Stimulated activated CD8-positive, alpha-beta memory T cell treated with anti-CD3 and anti-CD28 coated beads, Interleukin-4, amount 100 ng/mL, for 24 hours (primary cell): ENCODE results near the gene ACOT13.
A peak's percentile ranks its signal among the peaks of the same experiment; 100 is the strongest.
"Not testable (repeated sequence)": the region's sequence is repeated elsewhere in the genome, so short reads cannot be mapped to it uniquely, and the experiment has no call there.

Experiments used
- DNase-seq: peaks from one replicate; pipeline ENCODE4 v3.0.0-alpha.2; 2020; ENCODE audit warnings: low read depth

The ACOT13 gene

GRCh38 chr6:24662236-24662635 lies 4.6 kb upstream of the ACOT13 start:
- DNase-seq, result no peak

- no peak for DNase-seq
Observed at GRCh38 chr6:24663189-24663588, 3.7 kb upstream of the ACOT13 start.

GRCh38 chr6:24664046-24664987 lies 2.6 kb upstream of the ACOT13 start:
- DNase-seq, result no peak

GRCh38 chr6:24666097-24666640 lies 708 bp upstream of the ACOT13 start:
- peak; percentile 19 for DNase-seq

GRCh38 chr6:24667378-24667803 lies 514 bp downstream of the ACOT13 start:
- DNase-seq, result no peak

- DNase-seq, result not testable (repeated sequence)
Observed at GRCh38 chr6:24668066-24668996, 1.5 kb downstream of the ACOT13 start.

- DNase-seq, result no peak
Observed at GRCh38 chr6:24668997-24669361, 2.1 kb downstream of the ACOT13 start.

- not testable (repeated sequence) for DNase-seq
Observed at GRCh38 chr6:24670492-24670891, 3.6 kb downstream of the ACOT13 start.

- DNase-seq, result not testable (repeated sequence)
Observed at GRCh38 chr6:24671077-24671476, 4.2 kb downstream of the ACOT13 start.

- no peak for DNase-seq
Observed at GRCh38 chr6:24672620-24673182, 5.8 kb downstream of the ACOT13 start.

- no peak for DNase-seq
Observed at GRCh38 chr6:24673625-24674024, 6.7 kb downstream of the ACOT13 start.

- not testable (repeated sequence) for DNase-seq
Observed at GRCh38 chr6:24678792-24679352, 12.0 kb downstream of the ACOT13 start.

- DNase-seq, result no peak
Observed at GRCh38 chr6:24680582-24680981, 13.7 kb downstream of the ACOT13 start.

GRCh38 chr6:24683297-24684296 lies 16.7 kb downstream of the ACOT13 start:
- DNase-seq, result no peak

GRCh38 chr6:24686408-24686807 lies 19.5 kb downstream of the ACOT13 start:
- DNase-seq, result no peak

- no peak for DNase-seq
Observed at GRCh38 chr6:24686946-24687345, 20.1 kb downstream of the ACOT13 start.

- DNase-seq, result no peak
Observed at GRCh38 chr6:24689964-24690363, 23.1 kb downstream of the ACOT13 start.

GRCh38 chr6:24690593-24690992 lies 23.7 kb downstream of the ACOT13 start:
- DNase-seq, result no peak

- DNase-seq, result no peak
Observed at GRCh38 chr6:24691550-24691949, 24.7 kb downstream of the ACOT13 start.

- no peak for DNase-seq
Observed at GRCh38 chr6:24692003-24692402, 25.1 kb downstream of the ACOT13 start.
